Mucosa of gallbladder (tissue), 1 donor: ENCODE measurements around the gene BNIP5. TPM values are rescaled to one million over a fixed set of nuclear protein-coding genes. Genes with fewer than 3 reads are reported as not detected.
"Not testable (repeated sequence)": the region's sequence is repeated elsewhere in the genome, so short reads cannot be mapped to it uniquely, and the experiment has no call there.

Experiments
- DNase-seq: peaks from one replicate; pipeline ENCODE4 v3.0.0-alpha.2; 2020; ENCODE audit warnings: low spot score
- total RNA-seq: library from RNA; stranded (reverse); gene quantifications from one replicate; pipeline ENCODE4 v1.2.1, GENCODE V29; 2021
- donor health status: DM: no; HTN: no; CAD: no.

The BNIP5 gene
- total RNA-seq, 1 donor from 2014 or later, result 7.4 TPM

DNA sequence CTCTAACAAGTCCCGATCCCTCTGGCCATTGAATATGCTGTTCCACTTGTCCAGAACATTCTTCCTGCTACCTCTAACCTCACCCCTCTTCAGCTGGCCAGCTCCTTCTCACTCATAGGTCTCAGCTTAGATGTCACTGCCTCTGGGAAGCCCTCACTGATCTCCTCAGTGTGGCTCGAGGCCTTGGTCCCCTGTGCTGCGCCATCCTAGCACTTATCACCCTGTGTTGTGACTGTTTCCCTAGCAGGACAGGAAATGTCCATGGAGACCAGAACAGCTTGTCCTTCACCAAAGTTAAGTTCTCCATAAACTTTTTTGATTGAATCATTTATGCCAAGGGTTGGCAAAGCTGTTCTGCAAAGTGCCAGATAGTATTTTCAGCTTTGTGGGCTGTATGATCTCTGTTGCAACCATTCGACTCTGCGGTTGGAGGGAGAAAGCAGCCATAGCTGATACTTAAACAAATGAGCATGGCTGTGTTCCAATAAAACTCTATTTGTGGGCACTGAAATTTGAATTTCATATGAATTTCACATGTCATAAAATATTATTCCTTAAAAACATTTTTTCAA, 6.5 kb upstream of the BNIP5 start:
- DNase-seq, result no peak

- DNase-seq, result peak; percentile 80
Observed at GRCh38 chr6:36340618-36341454, 4.1 kb upstream of the BNIP5 start.

- no peak for DNase-seq
Observed at GRCh38 chr6:36340306-36340617, 3.6 kb upstream of the BNIP5 start.

- DNase-seq, result no peak
Observed at GRCh38 chr6:36339146-36339545, 2.5 kb upstream of the BNIP5 start.

DNA sequence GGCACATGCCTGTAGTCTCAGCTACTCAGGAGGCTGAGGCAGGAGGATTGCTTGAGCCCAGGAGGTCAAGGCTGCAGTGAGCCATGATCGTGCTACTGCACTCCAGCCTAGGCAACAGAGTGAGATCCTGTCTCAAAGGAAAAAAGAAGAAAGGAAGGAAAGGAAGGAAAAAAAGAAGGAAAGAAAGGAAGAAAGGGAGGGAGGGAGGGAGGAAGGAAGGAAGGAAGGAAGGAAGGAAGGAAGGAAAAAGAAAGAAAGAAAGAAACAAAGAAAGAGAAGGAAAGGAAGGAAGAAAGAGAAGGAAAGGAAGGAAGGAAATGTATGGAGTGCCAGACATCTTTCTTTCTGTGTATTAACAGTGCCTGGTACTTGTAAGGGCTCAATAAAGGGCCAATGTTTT, 1.5 kb upstream of the BNIP5 start:
- not testable (repeated sequence) for DNase-seq

DNA sequence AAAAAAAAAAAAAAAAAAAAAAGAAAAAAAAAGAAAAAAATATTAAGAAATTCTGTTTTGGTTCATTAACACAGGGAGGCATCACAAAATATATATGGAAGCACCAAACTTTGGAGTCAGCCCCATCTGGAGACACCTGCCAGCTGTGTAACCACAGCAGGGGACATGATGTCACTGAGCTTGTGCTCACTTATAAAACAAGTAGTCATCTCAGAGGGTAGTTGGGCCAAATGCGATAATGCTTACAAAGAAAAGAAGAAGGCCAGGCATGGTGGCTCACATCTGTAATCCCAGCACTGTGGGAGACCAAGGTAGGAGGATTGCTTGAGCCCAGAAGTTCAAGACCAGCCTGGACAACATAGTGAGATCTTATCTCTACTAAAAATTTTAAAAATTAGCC, 1.1 kb upstream of the BNIP5 start:
- no peak for DNase-seq

GRCh38 chr6:36336208-36336710, 429 bp downstream of the BNIP5 start:
- DNase-seq, result no peak

DNA sequence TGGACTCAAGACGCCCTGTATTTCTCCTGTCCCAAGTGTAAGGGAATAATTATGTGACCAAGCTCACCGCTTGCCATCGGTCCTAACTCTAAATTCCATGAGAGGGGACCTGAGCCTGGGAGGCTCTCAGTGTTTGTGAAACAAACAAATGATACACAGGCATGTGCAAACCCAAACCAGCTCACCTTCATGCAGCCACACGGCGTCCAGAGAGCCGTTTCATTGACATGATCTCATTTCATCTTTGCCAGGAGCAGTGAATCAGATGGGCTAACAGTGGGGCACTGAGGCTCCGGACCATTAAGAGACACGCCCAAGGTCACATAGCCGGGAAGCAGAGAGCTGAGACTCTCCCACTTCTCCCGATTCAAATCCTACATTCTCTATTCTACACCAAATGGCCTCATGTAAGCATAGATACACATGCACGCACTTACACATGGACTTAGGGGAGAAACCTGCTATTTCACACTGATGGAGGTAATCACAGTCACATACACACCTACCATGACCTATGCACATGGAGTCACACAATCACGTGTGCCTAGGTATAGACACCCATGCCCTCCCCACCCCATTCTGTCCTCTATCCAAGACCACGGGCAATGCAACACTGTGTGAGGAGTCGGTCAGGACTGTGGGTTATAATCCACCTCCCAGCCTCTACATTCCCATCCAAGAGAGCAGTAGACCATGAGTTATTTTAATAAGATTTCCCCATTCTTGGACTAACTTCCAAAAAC, 1.1 kb downstream of the BNIP5 start:
- DNase-seq, result no peak

DNA sequence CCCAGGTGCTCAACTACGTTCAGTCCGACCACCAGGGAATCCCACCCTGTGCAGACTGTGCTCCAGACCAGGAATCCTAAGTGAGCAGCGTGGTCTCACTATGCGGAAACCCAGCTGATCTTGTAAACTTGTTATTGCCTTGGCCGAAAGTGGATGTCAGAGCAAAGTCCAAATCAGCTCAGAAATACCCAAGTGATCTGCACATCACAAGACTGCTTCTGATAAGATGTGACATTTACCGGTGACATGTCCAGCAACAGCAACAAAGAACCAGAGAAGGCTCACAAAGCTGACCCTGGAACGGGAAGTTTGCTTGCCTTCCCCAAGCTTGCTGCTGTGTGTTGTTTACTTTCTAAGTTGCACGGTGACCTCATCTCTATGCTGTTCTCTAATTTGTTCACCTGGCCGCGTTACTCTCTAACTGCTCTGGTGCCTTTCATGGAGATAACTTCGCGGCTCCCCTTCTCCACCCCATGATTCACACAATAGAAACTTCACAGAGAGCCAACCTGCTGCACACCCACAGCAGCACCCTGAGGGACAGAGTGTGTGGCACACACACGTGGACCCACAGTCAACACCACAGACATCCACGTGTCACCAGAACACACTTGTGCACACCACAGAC, 1.7 kb downstream of the BNIP5 start:
- DNase-seq, result peak; percentile 83

DNA sequence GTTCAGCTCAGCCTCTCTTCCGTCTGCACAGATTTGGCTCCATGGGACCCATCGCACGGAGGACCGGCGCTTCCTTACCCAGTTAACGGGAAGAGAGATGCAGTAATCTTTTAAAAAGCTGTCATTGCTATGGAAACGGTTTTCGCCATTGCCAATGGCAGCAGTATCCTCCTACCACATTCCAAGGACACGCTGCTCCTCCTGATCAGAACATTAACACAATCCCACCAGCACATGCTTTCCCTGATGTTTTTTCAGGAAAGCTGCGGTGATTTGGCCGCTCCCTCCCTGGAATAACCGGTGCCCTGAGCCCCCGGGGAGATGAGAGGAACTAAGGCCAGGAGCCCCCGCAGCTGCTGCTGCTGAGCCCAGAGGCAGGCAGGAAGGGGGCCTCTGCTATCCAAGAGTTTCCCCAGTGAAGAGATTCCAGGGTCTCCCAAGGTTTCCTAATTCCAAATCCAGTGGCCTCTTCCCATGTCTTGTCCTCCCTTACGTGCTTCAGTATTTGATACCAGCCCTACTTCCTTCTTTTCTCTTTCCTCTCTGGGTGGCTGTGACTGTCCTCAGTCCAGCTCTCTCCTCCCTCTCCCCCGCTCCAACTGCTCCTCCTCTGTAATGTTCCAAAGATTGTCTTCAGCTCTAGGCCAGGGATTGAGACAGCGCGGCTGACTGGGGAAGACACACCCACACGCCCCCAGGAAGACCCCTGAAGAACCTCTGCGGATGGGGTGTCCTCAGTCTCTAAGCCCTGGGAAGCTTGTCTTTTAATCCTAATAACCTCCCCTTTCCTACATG, 2.6 kb downstream of the BNIP5 start:
- no peak for DNase-seq

GRCh38 chr6:36333171-36333895, 3.4 kb downstream of the BNIP5 start:
- no peak for DNase-seq

- no peak for DNase-seq
Observed at GRCh38 chr6:36331381-36331780, 5.3 kb downstream of the BNIP5 start.

DNA sequence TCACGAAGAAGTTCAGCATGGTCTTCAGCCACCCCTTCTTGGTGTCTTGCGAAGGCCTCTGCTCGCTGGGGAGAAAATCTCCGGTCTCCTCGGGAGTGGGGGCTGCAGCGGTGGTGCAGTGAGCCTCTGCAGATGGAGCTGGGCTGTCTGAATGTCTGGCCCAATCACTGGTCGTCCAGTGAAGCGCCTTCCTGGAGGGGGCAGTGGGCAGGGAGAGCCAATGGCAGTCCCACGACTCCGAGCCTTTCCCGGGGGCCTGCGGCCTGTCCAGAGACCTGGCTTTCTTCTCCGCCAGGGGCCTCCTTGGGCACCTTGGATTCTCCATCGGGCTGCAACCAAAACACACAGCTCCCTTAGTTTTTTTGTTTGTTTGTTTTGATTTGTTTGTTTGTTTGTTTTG, 6.3 kb downstream of the BNIP5 start:
- DNase-seq, result no peak

- DNase-seq, result no peak
Observed at GRCh38 chr6:36329798-36330291, 6.8 kb downstream of the BNIP5 start.

DNA sequence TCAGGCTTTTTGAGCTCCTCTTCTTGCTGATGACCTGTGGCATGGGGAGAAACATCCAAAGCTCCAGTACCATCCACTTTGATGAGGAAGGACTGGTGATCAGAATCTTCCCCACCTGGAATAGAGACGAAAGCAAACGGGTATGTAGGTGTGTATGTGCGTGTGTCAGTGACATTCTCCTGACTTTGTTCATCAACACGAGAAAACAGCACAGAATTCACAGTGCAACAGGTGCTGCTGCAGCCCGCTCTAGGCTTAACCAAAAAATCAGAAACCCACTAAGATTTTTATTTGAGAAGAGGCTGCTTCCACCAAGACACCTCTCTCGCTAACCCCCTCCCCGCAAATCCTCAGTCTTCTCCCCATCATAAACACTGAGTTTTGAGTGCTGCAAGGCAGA, 8.1 kb downstream of the BNIP5 start:
- DNase-seq, result no peak

GRCh38 chr6:36327919-36328236, 8.8 kb downstream of the BNIP5 start:
- DNase-seq, result no peak

DNA sequence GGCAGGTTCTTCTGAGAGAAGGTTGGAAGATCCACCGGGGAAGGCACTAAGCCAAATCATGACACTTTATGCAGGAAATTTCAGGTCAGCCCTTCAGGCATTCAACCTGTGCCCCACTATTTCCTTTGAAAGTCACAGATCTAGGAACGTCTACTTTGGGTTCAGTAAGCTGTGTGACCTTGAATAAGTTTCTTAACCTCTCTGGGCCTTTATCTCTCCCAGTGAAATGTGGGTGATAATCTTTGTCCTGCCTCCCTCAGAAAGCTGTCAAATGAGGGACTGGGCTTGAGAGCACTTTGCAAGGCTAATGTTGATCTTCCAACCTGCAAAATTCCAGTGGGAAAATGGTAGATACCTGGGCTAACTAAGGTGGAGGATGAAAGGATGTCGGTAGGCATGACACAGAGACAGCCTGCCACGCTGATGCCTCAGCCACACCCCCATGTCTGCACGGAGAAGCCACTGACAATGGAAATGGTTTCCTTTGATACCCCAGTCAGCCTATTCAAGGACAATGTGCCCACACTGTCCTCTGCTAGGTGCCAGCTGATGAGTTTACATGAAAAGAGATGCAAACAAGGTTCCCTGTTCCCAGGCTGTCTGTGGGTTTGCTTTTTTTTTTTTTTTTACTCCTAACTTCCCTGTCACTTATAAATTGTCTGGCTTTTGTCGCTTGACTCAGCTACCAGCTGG, 9.3 kb downstream of the BNIP5 start:
- DNase-seq, result no peak

DNA sequence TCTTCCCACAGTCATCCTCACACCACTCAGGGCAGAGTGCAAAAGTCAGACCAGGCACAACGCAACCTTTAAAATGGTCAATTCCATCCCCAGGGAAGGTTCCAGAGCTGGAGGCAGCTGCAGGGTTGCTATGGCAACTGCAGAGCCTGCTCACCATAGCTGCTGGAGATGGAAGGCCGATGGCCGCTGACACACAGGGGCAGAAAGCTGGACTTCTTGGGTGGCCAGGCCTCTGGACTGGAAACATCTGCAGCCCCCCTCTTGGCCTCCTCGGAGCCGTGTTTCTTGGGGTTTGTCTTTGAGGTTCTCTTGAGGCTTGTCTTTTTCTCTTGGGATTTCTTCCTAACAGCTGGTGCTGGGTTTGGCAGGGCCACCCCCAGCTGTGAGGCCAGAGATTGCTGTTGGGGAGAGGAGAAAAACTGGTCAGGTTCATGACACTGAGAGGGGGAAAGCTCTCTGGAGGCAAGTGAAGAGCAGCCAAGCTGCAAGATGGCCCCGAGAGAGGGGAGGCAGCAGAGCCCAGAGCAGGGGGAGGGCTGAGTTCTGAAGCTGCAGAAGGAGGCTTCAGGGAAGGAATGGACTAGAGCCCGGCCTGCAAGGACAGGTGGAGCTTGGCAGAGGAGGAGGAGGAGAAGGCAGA, 10.2 kb downstream of the BNIP5 start:
- no peak for DNase-seq

DNA sequence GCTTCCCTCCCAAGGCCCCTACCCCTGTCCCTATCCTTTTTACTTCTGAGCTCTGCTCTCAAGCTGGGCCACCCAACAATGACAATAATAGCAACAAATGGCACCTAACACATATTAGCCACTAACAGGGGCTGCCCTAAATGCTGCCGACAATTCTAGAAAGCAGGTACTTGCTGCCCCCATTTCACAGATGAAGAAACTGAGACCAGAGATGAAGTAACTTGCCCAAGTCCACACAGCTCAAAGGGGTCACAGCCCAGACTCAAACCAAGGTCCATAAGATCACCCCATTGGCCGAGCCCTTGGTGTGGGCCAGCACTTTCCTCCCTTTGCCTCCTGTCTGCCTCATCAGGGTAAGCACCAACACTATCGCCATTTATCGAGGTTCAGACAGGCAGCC, 12.0 kb downstream of the BNIP5 start:
- no peak for DNase-seq

GRCh38 chr6:36324191-36324590, 12.5 kb downstream of the BNIP5 start:
- no peak for DNase-seq
